B cell (primary cell): Measurements from ENCODE around the gene C3orf70. TPM values are rescaled to one million over a fixed set of nuclear protein-coding genes. Genes with fewer than 3 reads are reported as not detected.

Experiments
- ATAC-seq: fragments of 200-7000 bp; cut with Tn5 transposase; one replicate; pipeline ENCODE4 v1.10.0; 2021; ENCODE audit warnings: low read depth, mild to moderate bottlenecking, moderate number of reproducible peaks, moderate library complexity
- CTCF ChIA-PET: fragments of 350-600 bp; sonication (Branson Sonifier 250); formaldehyde crosslinking; loops from one replicate; lab custom pipeline; 2021; ENCODE audit warnings: antibody characterized with exemption, inconsistent platforms; lab: Charles Lee
- POLR2A ChIA-PET: fragments of 350-600 bp; sonication (Branson Sonifier 250); formaldehyde crosslinking; loops from one replicate; lab custom pipeline; 2021; ENCODE audit warnings: antibody characterized with exemption; lab: Charles Lee
- DNase-seq: peaks from one replicate; pipeline ENCODE4 v3.0.0; 2013
- H2AFZ ChIP-seq: 2 replicates; pipeline ENCODE4 v1.6.1; 2012; ENCODE audit warnings: mild to moderate bottlenecking, low read depth, low read length; ENCODE audit not compliant: insufficient read depth, poor library complexity, severe bottlenecking
- H3K27ac ChIP-seq, 2 donors: 1 replicate in 1 of 2; 2 replicates in 1 of 2; pipeline ENCODE4 v1.5.1; 2012 to 2013; ENCODE audit warnings: low read length in 2 of 2, mild to moderate bottlenecking in 2 of 2, moderate library complexity in 1 of 2
- H3K27me3 ChIP-seq, 4 experiments: fragments of 200-600 bp in 1 of 4; sonication (generic) in 1 of 4; replicated peaks in 1 of 4; 1 replicate in 2 of 4; 2 replicates in 2 of 4; pipeline versions ENCODE4 v1.6.1 to v1.7.0; 2013 to 2016; ENCODE audit warnings: low read length in 3 of 4, mild to moderate bottlenecking in 2 of 4, mixed read lengths in 1 of 4, moderate library complexity in 1 of 4; ENCODE audit not compliant: insufficient read depth in 4 of 4, control insufficient read depth in 3 of 4; ENCODE audit errors: control extremely low read depth in 1 of 4
- H3K36me3 ChIP-seq, 2 experiments: replicated peaks in 1 of 2; 1 replicate in 1 of 2; 2 replicates in 1 of 2; pipeline versions ENCODE4 v1.6.1 to v1.7.1; 2013; ENCODE audit warnings: low read length in 1 of 2; ENCODE audit not compliant: insufficient read depth in 2 of 2, control insufficient read depth in 1 of 2; ENCODE audit errors: control extremely low read depth in 1 of 2, extremely low read depth in 1 of 2
- H3K4me1 ChIP-seq, 2 donors: fragments of 200-600 bp in 1 of 2; sonication (generic) in 1 of 2; 1 replicate in 1 of 2; 2 replicates in 1 of 2; pipeline versions ENCODE4 v1.5.1 to v1.6.1; 2013 to 2017; ENCODE audit warnings: low read length in 2 of 2; ENCODE audit not compliant: control insufficient read depth in 2 of 2, insufficient read depth in 2 of 2
- H3K4me2 ChIP-seq: replicated peaks from 2 replicates; pipeline ENCODE3; 2012; ENCODE audit warnings: mild to moderate bottlenecking, low read depth, low read length; ENCODE audit not compliant: poor library complexity, severe bottlenecking
- H3K4me3 ChIP-seq, 5 experiments: fragments of 200-600 bp in 1 of 5; sonication (generic) in 1 of 5; 1 replicate in 3 of 5; 2 replicates in 2 of 5; pipeline versions ENCODE4 v1.5.1 to v1.7.0; 2011 to 2016; ENCODE audit warnings: low read length in 4 of 5, mild to moderate bottlenecking in 4 of 5, low read depth in 2 of 5, control low read depth in 1 of 5, moderate library complexity in 1 of 5; ENCODE audit not compliant: insufficient read depth in 1 of 5; ENCODE audit errors: control extremely low read depth in 1 of 5, extremely low read depth in 1 of 5
- H3K79me2 ChIP-seq: fragments of 200-600 bp; sonication (generic); one replicate; pipeline ENCODE4 v1.6.0; 2016; ENCODE audit warnings: low read length; ENCODE audit not compliant: control insufficient read depth, insufficient read depth
- H3K9ac ChIP-seq: fragments of 200-600 bp; sonication (generic); 2 replicates; pipeline ENCODE4 v1.6.1; 2017; ENCODE audit warnings: mild to moderate bottlenecking, low read length, moderate library complexity
- H3K9me3 ChIP-seq, 3 donors: one replicate each; pipeline versions ENCODE4 v1.6.1 to v1.7.1; 2013; ENCODE audit warnings: low read length in 2 of 3; ENCODE audit not compliant: control insufficient read depth in 2 of 3, insufficient read depth in 1 of 3; ENCODE audit errors: control extremely low read depth in 1 of 3
- H4K20me1 ChIP-seq: 2 replicates; pipeline ENCODE4 v1.6.0; 2012; ENCODE audit warnings: mild to moderate bottlenecking, low read length; ENCODE audit not compliant: insufficient read depth, control insufficient read depth, poor library complexity, severe bottlenecking
- H3K27ac Mint-ChIP-seq: one replicate; pipeline ENCODE4 v1.8.0; 2021; ENCODE audit warnings: mixed read lengths
- H3K27me3 Mint-ChIP-seq: one replicate; pipeline ENCODE4 v1.8.0; 2021; ENCODE audit warnings: mixed read lengths
- H3K4me1 Mint-ChIP-seq: one replicate; pipeline ENCODE4 v1.8.0; 2021; ENCODE audit warnings: mixed read lengths
- H3K4me3 Mint-ChIP-seq: one replicate; pipeline ENCODE4 v1.8.0; 2021; ENCODE audit warnings: mixed read lengths
- H3K9me3 Mint-ChIP-seq: one replicate; pipeline ENCODE4 v1.8.0; 2022; ENCODE audit warnings: mixed read lengths; ENCODE audit not compliant: insufficient read depth
- EZH2 ChIP-seq: IDR thresholded peaks from 2 replicates; pipeline ENCODE4 v1.6.1; 2012; ENCODE audit warnings: borderline replicate concordance, low read depth, mild to moderate bottlenecking, moderate library complexity, low read length; ENCODE audit not compliant: insufficient read depth, poor library complexity, severe bottlenecking
- WGBS: methylation state at CpG from one replicate; pipeline ENCODE4 v1.1.5; 2013; ENCODE audit warnings: missing lambda C conversion rate; ENCODE audit not compliant: insufficient coverage; 5-methylcytosine and 5-hydroxymethylcytosine counted together
- intact Hi-C: fragments of 100-400 bp; cut with micrococcal nuclease; formaldehyde crosslinking; loops from one replicate; pipeline ENCODE4 v1.10.0; 2022
- polyA plus RNA-seq: library from polyadenylated mRNA; depleted of rRNA; stranded (reverse); fragments of >200 nt; gene quantifications from 2 replicates; pipeline ENCODE4 v1.2.3, GENCODE V29; 2012
- total RNA-seq, 2 donors: library from RNA; stranded (reverse); fragments of 120-200 nt in 1 of 2; gene quantifications; 1 replicate in 1 of 2; 2 replicates in 1 of 2; pipeline versions ENCODE4 v1.2.3 to v1.2.4, GENCODE V29; 2013 to 2022
- TF ChIP-seq, protein P1 (sequence below): fragments of 200-600 bp; IDR thresholded peaks from one replicate; pipeline ENCODE4 v1.8.0; 2022; ENCODE audit warnings: antibody characterized with exemption, mild to moderate bottlenecking

The C3orf70 gene
- total and polyA plus RNA-seq, 2 donors (not counting 1 experiment from before 2014, with no cell fraction given), result not detected

DNA sequence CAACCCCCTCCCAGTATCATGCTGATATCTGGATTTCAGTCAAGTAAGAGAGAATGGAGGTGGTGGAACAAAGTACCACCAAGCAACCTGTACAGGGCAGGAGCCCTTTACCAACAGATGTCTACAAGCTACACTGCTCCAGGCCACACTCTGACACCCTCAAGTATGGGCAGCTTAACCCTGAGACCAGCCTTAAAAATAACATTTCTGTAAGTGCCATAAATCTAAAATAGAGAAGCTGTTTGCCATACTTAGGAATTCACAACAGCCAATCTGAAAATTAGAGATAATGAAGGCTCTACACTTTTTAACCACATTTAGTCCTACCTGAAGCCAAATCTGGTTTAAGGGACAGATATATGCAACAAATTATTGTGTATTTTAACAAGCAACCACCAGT lies 59.7 kb downstream of the C3orf70 start:
- Histone ChIP-seq H3K27me3 (peaks cover 0 to 9% (median 1%) of the 10 kb centered on the region in 4 experiments), H3K79me2 (no peaks in the 10 kb centered on the region), H2AFZ (no peak overlapping the region), H4K20me1 (no peaks in the 10 kb centered on the region), H3K4me3 (no peak overlapping the region), H3K36me3 (no peaks in the 10 kb centered on the region), H3K4me2 (no peak overlapping the region), H3K4me1 (no peaks in the 10 kb centered on the region), H3K9ac (no peak overlapping the region), H3K27ac (no peak overlapping the region), H3K9me3 (no peaks in the 10 kb centered on the region)
- TF ChIP-seq, protein P1, sequence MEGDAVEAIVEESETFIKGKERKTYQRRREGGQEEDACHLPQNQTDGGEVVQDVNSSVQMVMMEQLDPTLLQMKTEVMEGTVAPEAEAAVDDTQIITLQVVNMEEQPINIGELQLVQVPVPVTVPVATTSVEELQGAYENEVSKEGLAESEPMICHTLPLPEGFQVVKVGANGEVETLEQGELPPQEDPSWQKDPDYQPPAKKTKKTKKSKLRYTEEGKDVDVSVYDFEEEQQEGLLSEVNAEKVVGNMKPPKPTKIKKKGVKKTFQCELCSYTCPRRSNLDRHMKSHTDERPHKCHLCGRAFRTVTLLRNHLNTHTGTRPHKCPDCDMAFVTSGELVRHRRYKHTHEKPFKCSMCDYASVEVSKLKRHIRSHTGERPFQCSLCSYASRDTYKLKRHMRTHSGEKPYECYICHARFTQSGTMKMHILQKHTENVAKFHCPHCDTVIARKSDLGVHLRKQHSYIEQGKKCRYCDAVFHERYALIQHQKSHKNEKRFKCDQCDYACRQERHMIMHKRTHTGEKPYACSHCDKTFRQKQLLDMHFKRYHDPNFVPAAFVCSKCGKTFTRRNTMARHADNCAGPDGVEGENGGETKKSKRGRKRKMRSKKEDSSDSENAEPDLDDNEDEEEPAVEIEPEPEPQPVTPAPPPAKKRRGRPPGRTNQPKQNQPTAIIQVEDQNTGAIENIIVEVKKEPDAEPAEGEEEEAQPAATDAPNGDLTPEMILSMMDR, result no peak
- no peak for TF ChIP-seq EZH2
- Mint-ChIP-seq H3K27ac (no peak overlapping the region), H3K27me3 (peaks cover 30% of the 10 kb centered on the region), H3K9me3 (no peaks in the 10 kb centered on the region), H3K4me1 (no peaks in the 10 kb centered on the region), H3K4me3 (no peak overlapping the region)
- ATAC-seq (no peak), DNase-seq (no peak)
- CTCF ChIA-PET, result interaction anchor here (0.7 kb wide), 1 partner anchor 30 kb away, joined by 3 read pairs; no protein-coding TSS in a partner anchor
- intact Hi-C loops, result no loop called here
- POLR2A ChIA-PET, result no interaction called here

DNA sequence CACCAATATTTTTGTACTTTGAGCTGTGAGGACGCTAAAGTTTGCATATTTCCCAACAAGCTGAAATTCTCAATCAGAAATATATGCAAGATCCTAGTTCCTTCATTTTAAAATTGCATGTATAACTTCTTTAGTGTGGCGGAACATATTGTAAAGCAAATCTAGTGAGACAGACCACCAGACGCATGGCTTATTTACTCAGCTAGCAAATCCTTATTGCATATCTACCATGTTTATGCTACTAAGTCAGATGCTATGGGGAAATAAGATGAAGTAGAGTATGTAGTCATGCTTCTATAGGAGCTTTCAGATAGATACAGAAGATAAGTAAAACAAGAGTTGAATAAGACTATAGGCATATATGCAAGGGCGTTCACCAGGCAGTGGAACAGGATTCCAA lies 62.0 kb downstream of the C3orf70 start:
- Histone ChIP-seq H3K9me3 (no peaks in the 10 kb centered on the region), H3K79me2 (no peaks in the 10 kb centered on the region), H3K36me3 (no peaks in the 10 kb centered on the region), H3K4me1 (no peaks in the 10 kb centered on the region), H3K27me3 (peaks cover 0 to 9% (median 1%) of the 10 kb centered on the region in 4 experiments), H3K27ac (no peak overlapping the region), H3K4me3 (no peak overlapping the region), H4K20me1 (no peaks in the 10 kb centered on the region), H2AFZ (no peak overlapping the region), H3K9ac (no peak overlapping the region), H3K4me2 (no peak overlapping the region)
- Mint-ChIP-seq H3K4me1 (no peaks in the 10 kb centered on the region), H3K27me3 (peaks cover 27% of the 10 kb centered on the region), H3K9me3 (no peaks in the 10 kb centered on the region), H3K27ac (no peak overlapping the region), H3K4me3 (no peak overlapping the region)
- no peak for TF ChIP-seq EZH2
- TF ChIP-seq, protein P1, result no peak
- intact Hi-C loops, result no loop called here
- no peak for DNase-seq
- ATAC-seq, result no peak
- POLR2A ChIA-PET, result no interaction called here
- CTCF ChIA-PET, result no interaction called here
- 94% methylated on average over 1 of the region's 4 CpGs for WGBS
